T-helper 17 cell (primary cell): ENCODE measurements around the gene AMER3. TPM values are rescaled to one million over a fixed set of nuclear protein-coding genes. Genes with fewer than 3 reads are reported as not detected.

Experiments
- ATAC-seq: fragments of 150-1000 bp; cut with Tn5 transposase; 2 replicates; pipeline ENCODE4 v1.10.0; 2021; ENCODE audit warnings: mild to moderate bottlenecking, moderate library complexity
- DNase-seq, 3 donors: peaks; one replicate each; pipeline versions ENCODE4 v3.0.0 to v3.0.0-alpha.2; 2020 to 2021
- H3K9me3 ChIP-seq: one replicate; pipeline ENCODE4 v1.7.0; 2013; ENCODE audit warnings: low read length, mild to moderate bottlenecking; ENCODE audit not compliant: control insufficient read depth, poor library complexity, severe bottlenecking
- H3K27ac Mint-ChIP-seq: one replicate; pipeline ENCODE4 v1.8.0; 2022; ENCODE audit warnings: mild to moderate bottlenecking, moderate library complexity, mixed read lengths
- H3K27me3 Mint-ChIP-seq: one replicate; pipeline ENCODE4 v1.8.0; 2022; ENCODE audit warnings: mixed read lengths
- H3K36me3 Mint-ChIP-seq: one replicate; pipeline ENCODE4 v1.8.0; 2022; ENCODE audit warnings: low read depth, mixed read lengths
- H3K4me1 Mint-ChIP-seq: one replicate; pipeline ENCODE4 v1.8.0; 2022; ENCODE audit warnings: mild to moderate bottlenecking, mixed read lengths
- H3K4me3 Mint-ChIP-seq: one replicate; pipeline ENCODE4 v1.8.0; 2022; ENCODE audit warnings: mild to moderate bottlenecking, moderate library complexity, mixed read lengths
- total RNA-seq, 4 donors: library from RNA in 2 of 4; stranded (reverse) in 2 of 4; gene quantifications; one replicate each; pipeline ENCODE4 v1.2.3 and lab custom pipeline; 2022 to 2026

AMER3 gene
- total RNA-seq, 2 donors from 2014 or later: not detected

DNA sequence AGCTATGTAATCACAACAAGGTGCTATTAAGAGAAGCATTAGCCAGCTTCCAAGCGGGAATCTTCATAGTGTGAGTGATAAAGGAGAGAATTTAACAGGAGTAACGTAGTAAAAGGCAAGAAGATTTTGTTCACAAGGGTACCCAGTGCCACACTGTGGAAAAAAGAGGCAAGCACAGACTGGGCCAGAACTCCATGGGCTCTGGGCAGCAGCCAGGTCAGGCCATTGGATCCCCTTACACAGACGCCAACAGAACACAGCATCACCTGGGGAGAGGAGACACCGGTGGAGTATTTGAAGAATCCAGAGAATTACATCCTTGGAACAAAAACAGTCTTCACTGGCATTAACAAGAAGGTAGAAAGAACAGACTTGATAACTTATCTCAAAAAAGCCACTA, 21.2 kb downstream of the AMER3 start:
- DNase-seq: no peak
- H3K27ac Mint-ChIP-seq: no peak overlapping the region
- H3K9me3 ChIP-seq: no peaks in the 10 kb centered on the region
- peaks cover 47% of the 10 kb centered on the region for H3K27me3 Mint-ChIP-seq
- peaks cover 3% of the 10 kb centered on the region for H3K36me3 Mint-ChIP-seq
- no peaks in the 10 kb centered on the region for H3K4me1 Mint-ChIP-seq
- ATAC-seq: no peak
- H3K4me3 Mint-ChIP-seq: no peak overlapping the region

DNA sequence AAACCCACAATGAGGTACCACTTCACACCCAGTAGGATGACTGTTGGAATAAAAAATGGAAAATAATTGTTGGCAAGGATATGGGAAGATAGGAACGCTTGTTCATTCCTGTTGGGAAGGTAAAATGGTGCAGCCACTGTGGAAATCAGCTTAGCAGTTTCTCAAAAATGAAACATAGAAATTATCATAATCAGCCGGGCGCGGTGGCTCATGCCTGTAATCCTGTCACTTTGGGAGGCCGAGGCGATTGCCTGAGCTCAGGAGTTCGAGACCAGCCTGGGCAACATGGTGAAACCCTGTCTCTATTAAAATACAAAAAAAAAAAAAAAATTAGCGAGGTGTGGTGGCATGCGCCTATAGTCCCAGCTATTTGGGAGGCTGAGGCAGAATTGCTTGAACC, 23.4 kb downstream of the AMER3 start:
- H3K4me1 Mint-ChIP-seq: no peaks in the 10 kb centered on the region
- no peaks in the 10 kb centered on the region for H3K9me3 ChIP-seq
- ATAC-seq: no peak
- H3K36me3 Mint-ChIP-seq: peaks cover 3% of the 10 kb centered on the region
- no peak overlapping the region for H3K27ac Mint-ChIP-seq
- no peak for DNase-seq
- peaks cover 51% of the 10 kb centered on the region for H3K27me3 Mint-ChIP-seq
- no peak overlapping the region for H3K4me3 Mint-ChIP-seq

DNA sequence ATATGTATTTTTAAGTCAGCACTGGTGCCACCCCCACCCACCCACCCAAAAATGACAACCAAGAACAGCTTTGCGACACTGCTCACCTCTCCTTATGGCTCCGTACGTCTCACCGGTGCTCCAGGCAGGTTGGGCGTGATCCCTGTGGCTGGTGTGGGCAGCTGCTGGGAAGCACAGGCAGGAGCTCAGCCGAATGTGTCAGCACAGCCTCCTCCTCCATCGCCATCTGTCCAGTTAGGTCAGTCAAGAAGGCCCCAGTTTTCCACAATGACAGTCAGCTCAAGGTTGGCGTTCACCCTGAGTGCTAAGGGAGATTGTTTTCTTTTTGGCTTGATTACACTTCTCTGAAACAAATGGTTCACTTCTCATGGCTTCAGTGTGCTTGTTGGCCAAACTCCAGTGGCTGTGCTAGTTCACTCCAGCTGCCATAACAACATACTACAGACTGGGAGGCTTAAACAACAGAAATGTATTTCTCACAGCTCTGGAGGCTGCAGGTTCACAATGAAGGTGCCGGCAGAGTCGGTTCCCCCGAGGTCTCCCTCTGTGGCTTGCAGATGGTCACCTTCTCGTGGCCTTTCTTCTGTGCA, 30.2 kb downstream of the AMER3 start:
- ATAC-seq (no peak), DNase-seq (no peak)
- no peaks in the 10 kb centered on the region for H3K9me3 ChIP-seq
- Mint-ChIP-seq H3K4me3 (no peak overlapping the region), H3K27ac (no peak overlapping the region), H3K36me3 (peaks cover 6% of the 10 kb centered on the region), H3K27me3 (peaks cover 44% of the 10 kb centered on the region), H3K4me1 (no peaks in the 10 kb centered on the region)

DNA sequence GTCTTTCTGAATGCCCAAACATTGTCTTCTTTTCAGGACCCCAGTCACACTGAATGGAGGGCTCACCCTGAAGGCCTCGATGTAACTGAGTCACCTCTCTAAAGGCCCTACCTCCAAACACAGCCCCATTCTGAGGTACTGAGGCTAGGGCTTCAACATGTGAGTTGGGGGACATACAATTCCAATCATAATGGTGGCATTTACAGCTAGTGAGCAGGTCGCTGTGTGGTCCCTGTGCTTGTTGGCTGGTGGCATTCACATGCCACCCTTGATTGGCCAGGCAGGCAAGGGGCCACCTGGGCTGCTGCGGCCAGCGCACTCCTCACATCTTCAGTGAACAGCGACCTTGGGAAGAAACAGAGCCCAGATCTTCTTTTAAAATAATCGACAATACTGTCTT, 30.7 kb downstream of the AMER3 start:
- no peak overlapping the region for H3K4me3 Mint-ChIP-seq
- ATAC-seq (no peak), DNase-seq (no peak)
- no peaks in the 10 kb centered on the region for H3K9me3 ChIP-seq
- peaks cover 39% of the 10 kb centered on the region for H3K27me3 Mint-ChIP-seq
- H3K4me1 Mint-ChIP-seq: no peaks in the 10 kb centered on the region
- no peak overlapping the region for H3K27ac Mint-ChIP-seq
- peaks cover 5% of the 10 kb centered on the region for H3K36me3 Mint-ChIP-seq

DNA sequence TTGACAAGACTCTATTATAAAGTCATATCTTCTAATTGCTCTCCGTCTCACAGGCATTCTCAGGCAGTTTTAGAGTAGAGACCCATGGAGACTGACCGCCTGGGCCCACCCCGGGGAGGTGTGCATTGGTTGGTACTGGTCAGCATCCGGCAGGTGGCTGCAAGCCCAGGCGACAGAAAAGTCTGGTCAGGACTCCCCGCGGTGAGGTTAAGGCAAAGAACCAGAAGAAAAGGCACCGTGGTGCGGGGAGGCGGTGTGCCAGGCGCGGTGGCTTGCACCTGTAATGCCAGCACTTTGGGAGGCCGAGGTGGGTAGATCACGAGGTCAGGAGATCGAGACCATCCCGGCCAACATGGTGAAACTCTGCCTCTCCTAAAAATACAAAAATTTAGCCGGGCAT, 32.5 kb downstream of the AMER3 start:
- H3K36me3 Mint-ChIP-seq: peaks cover 3% of the 10 kb centered on the region
- H3K27ac Mint-ChIP-seq: no peak overlapping the region
- no peak overlapping the region for H3K4me3 Mint-ChIP-seq
- H3K4me1 Mint-ChIP-seq: no peaks in the 10 kb centered on the region
- no peaks in the 10 kb centered on the region for H3K9me3 ChIP-seq
- peaks cover 39% of the 10 kb centered on the region for H3K27me3 Mint-ChIP-seq
- DNase-seq (no peak), ATAC-seq (no peak)

DNA sequence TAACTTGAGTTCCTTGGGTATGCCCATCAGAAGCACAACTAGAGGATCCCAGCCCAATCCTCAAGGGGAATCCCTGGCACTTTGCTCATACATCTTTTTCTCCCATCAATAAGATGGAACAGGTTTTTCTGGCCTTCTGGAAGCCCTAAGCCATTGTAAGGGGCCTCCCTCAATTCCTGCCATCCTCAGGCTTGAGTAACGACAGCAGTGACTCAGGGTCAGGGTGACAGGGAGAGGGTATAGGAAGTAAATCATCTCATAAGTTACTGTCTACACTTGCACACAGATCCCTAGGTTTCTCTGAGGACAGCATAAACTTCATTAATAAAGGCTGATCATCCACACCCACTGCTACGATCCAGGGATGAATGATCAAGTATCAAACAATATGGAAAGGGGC, 35.0 kb downstream of the AMER3 start:
- H3K4me1 Mint-ChIP-seq: no peaks in the 10 kb centered on the region
- H3K4me3 Mint-ChIP-seq: no peak overlapping the region
- no peak overlapping the region for H3K27ac Mint-ChIP-seq
- H3K9me3 ChIP-seq: no peaks in the 10 kb centered on the region
- peaks cover 42% of the 10 kb centered on the region for H3K27me3 Mint-ChIP-seq
- DNase-seq: no peak
- H3K36me3 Mint-ChIP-seq: peaks cover 3% of the 10 kb centered on the region
- no peak for ATAC-seq

DNA sequence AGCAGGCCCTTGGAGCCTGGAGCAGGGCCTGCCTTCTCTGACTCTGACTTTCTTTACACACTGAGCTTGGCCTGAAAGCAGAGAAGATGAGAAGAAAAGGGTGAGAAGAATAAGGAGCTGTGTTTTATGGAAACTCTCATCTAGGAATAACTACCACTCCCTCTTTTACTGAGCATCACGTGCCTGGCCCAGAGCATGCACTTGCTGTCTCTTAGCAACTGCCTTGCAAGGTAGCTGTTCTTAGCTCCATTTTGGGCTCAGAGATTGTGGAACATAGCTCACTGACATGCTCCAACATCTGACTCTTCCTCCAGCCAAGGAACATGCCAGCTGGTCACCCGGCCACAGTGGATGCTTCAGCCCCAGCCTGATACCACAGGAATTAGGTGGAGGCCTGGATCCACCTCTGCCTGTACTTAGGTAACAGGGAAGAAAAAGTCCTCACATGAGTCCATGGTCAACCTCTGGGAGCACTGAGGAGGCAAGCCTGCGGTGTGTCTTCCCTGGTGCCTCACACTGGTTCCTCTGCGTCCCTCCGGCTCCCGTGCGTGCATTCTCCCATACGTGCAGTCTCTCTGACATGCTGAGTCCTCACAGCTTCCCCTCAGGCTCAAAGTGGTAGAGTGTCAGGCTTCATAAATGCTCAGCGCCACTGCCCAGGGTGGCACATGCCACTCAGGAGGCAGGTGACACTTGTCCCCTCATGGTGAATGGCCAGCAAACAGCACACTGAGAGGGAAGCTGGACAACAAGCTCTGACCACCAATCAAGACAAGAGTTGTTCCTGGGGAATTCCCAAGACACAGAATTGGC, 35.7 kb downstream of the AMER3 start:
- H3K27ac Mint-ChIP-seq: no peak overlapping the region
- H3K4me3 Mint-ChIP-seq: no peak overlapping the region
- H3K36me3 Mint-ChIP-seq: peaks cover 3% of the 10 kb centered on the region
- DNase-seq (no peak), ATAC-seq (no peak)
- no peaks in the 10 kb centered on the region for H3K9me3 ChIP-seq
- H3K4me1 Mint-ChIP-seq: no peaks in the 10 kb centered on the region
- peaks cover 42% of the 10 kb centered on the region for H3K27me3 Mint-ChIP-seq

DNA sequence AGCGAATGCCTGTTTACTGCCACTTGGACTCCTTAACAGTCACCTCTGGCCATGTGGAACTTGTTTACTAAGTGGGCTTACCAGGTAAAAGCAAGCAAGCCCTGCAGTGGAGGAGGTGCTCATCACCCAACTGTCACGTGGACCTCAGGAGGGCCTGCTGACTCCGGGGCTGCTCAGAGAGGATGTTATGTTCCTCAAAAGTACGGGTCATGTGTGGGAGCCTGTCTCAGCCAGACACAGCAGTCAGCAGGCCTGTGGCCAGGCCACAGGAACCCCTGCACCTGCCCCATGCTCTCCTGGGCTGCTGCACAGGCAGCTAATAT, 36.2 kb downstream of the AMER3 start:
- H3K27ac Mint-ChIP-seq: no peak overlapping the region
- ATAC-seq: no peak

DNA sequence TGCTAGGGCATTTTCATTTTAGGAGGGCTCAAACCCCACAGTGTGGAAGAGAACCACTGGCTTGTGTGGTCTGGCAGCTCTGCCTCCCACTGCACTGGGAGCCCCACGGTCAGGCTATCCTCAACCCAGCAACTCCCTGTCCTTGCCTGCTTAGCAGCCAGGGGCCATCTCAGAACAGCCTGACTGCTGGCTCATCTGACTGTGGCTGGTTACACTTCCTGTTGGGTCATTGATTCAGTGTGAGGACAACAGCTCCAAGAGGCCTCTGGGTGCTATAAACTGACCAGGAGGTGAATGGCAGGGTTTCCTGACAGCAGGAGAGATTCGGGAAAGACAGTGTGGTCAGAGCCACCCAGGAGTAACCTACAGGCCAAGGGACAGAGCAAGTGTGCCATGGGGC, 40.1 kb downstream of the AMER3 start:
- Mint-ChIP-seq H3K36me3 (no peaks in the 10 kb centered on the region), H3K4me1 (peaks cover 3% of the 10 kb centered on the region), H3K27ac (no peak overlapping the region), H3K4me3 (no peak overlapping the region), H3K27me3 (peaks cover 20% of the 10 kb centered on the region)
- ATAC-seq (no peak), DNase-seq (no peak)
- no peaks in the 10 kb centered on the region for H3K9me3 ChIP-seq

More for the DNA sequence above, 36.2 kb downstream of the AMER3 start:
- Mint-ChIP-seq H3K4me1 (no peaks in the 10 kb centered on the region), H3K36me3 (peaks cover 3% of the 10 kb centered on the region), H3K4me3 (no peak overlapping the region), H3K27me3 (peaks cover 42% of the 10 kb centered on the region)
- no peak for DNase-seq
- no peaks in the 10 kb centered on the region for H3K9me3 ChIP-seq

DNA sequence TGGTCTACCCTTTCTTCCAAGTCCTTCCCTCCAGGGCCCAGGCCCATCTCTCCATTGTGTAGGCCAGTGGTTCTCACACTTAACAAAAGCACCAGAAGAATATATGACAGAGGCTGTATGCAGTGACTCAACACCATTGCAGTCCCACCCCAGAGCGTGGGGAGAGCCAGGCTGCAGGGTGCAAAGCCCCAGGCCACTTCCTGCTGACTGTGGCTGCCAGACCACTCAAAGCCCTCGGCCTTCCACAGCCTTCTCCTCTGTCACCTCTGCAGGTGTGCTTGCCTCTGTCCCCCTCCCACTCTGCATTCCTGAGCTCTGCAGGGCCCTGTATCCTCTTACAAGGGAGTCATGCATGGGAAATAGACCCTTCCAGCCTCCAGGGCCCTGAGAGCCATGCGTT, 41.0 kb downstream of the AMER3 start:
- ATAC-seq: no peak
- Mint-ChIP-seq H3K4me3 (no peak overlapping the region), H3K36me3 (no peaks in the 10 kb centered on the region), H3K27me3 (peaks cover 20% of the 10 kb centered on the region), H3K4me1 (peaks cover 3% of the 10 kb centered on the region), H3K27ac (no peak overlapping the region)
- no peaks in the 10 kb centered on the region for H3K9me3 ChIP-seq
- DNase-seq: no peak

DNA sequence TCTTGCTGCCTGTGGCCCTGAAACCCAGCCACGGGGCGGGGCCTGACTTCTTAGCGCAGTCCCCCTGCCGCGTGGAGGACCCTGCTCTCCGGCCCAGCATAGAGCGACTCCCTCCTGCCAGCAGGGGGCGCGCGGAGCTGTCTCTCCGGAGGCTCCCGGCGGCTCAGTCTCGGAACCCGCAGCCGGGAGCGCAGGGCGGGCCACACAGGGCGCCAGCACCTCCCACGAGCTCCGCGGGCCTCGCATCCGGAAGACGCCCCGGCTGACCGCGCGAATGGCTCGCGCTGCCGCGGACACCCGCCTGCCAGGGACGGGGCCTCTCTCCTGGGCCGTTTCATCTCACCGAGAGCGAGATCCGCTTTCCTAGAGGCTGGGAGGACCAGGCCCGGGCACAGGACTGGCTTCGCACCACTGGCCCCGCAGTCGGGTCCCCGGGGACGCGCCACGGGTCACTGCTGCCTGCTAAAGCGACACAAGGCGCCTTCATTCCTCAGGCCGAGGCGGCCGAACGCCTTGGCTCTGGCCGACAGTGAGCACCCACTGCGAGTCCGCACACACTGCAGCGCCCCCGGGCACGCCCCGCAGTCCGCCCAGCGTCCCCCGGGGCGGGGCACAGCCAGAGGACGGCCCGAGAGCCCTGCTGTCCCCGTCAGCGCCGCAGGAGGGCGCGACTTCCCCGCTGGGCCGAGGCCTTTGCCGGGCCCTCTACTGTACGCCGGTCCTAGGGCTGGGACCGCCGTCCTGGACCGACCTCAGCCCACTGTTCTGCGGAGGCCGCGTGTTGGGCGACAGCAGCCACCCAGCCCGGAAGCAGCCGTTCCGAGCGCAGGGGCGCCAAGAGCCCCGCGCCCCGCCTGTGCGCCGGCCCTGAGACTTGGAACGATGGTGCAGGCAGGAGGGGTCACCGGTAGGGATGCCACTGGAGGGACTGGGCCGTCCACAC, 42.4 kb downstream of the AMER3 start:
- ATAC-seq: peak; percentile 91

DNA sequence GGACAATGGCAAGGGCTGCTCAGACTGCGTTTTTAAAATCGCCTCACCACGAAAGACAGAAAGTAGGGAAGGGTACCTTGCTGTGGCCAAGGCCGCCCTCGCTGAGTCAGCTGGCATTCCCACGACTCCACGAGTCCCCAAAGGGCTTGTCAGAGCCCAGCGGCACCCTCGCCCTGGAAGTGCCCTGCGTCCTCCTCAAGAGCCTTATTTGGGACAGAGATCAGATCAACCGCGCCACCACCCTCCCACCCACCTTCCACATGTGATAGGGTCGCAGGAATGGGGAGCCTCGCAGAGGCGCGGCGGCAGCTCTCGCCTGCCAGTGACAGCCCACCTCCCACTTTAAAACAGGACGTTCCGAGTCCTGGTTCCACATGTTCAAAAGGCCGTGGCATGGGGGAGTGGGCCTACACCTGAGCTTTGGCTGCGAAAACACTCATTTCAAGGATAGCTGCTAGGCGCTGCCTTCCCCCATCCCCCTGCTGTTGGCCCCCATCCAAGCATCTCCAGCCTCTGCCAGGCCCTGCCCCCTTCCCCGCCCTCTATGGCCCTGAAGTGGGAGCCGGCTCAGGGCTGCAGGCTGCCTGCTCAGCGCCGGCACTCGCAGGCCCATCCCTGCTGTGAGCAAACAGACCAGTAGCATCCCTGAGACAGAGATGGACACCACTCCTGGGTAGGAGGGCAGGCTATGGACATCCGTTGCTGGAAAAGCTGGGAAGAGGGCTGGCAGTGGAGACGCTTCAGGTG, 43.3 kb downstream of the AMER3 start:
- ATAC-seq (no peak), DNase-seq (no peak)
- Mint-ChIP-seq H3K27ac (peak overlapping the region; percentile 24), H3K4me3 (peak overlapping the region; percentile 71), H3K27me3 (peaks cover 5% of the 10 kb centered on the region), H3K36me3 (no peaks in the 10 kb centered on the region), H3K4me1 (peaks cover 3% of the 10 kb centered on the region)
- no peaks in the 10 kb centered on the region for H3K9me3 ChIP-seq

More for the DNA sequence above, 42.4 kb downstream of the AMER3 start:
- Mint-ChIP-seq H3K36me3 (no peaks in the 10 kb centered on the region), H3K27me3 (peaks cover 11% of the 10 kb centered on the region), H3K27ac (peak overlapping the region; percentile 24), H3K4me1 (peaks cover 3% of the 10 kb centered on the region), H3K4me3 (peak overlapping the region; percentile 71)
- no peaks in the 10 kb centered on the region for H3K9me3 ChIP-seq
- peak; percentile 84 to 94 (median 91) for DNase-seq

DNA sequence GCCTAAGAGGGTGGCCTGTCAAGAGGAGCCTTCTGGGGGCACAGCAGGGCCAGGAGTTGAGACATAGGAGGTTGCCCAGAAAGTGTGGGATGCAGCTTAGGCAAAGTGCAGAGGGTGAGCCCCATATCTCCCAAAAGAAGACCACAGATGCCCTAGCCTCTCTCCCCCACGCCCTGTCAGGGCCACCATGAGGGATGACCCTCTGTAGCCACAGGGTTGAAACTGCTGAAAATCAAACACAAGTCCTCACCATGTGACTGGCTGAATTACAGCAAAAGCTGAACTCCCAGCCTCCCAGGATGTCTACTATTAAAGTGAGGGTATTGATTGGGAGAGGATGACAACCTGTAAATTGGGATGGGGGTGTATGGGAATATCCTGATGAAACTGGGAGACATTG, 44.0 kb downstream of the AMER3 start:
- peaks cover 5% of the 10 kb centered on the region for H3K27me3 Mint-ChIP-seq
- H3K4me1 Mint-ChIP-seq: peaks cover 3% of the 10 kb centered on the region
- no peaks in the 10 kb centered on the region for H3K36me3 Mint-ChIP-seq
- H3K4me3 Mint-ChIP-seq: peak overlapping the region; percentile 58
- no peak overlapping the region for H3K27ac Mint-ChIP-seq
- no peaks in the 10 kb centered on the region for H3K9me3 ChIP-seq
- DNase-seq (no peak), ATAC-seq (no peak)
